T follicular helper cell (primary cell): ENCODE results near the gene GOLGA2.
"Not testable (repeated sequence)": the region's sequence is repeated elsewhere in the genome, so short reads cannot be mapped to it uniquely, and the experiment has no call there.

ENCODE experiments used
- DNase-seq: peaks from one replicate; pipeline ENCODE4 v3.0.0-alpha.2; 2020; ENCODE audit warnings: low read depth

Gene GOLGA2

DNA sequence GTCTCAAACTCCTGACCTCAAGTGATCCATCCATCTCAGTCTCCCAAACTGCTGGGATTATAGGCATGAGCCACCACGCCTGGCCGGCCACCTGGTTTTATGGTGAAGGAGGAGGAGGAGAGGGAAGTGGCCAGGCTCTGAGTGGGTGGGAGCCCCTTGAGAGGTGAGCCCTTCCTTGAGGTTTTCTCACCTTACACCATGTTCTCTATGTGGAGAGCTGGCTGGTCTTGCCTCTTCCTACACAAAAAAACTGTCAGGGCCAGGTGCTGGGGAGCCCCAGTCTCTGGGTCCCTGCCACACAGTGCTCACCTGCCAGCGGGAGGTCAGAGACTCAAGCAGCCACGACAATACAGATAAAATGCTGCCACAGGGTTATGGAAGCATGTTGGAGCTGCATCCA is 18.3 kb upstream of the GOLGA2 start:
- DNase-seq: no peak

- DNase-seq: no peak
These were observed 17.3 kb upstream of the GOLGA2 start for GRCh38 chr9:128293091-128293490.

- no peak for DNase-seq
These were observed 16.2 kb upstream of the GOLGA2 start for GRCh38 chr9:128292009-128292408.

GRCh38 chr9:128288273-128289004 is 12.6 kb upstream of the GOLGA2 start:
- no peak for DNase-seq

DNA sequence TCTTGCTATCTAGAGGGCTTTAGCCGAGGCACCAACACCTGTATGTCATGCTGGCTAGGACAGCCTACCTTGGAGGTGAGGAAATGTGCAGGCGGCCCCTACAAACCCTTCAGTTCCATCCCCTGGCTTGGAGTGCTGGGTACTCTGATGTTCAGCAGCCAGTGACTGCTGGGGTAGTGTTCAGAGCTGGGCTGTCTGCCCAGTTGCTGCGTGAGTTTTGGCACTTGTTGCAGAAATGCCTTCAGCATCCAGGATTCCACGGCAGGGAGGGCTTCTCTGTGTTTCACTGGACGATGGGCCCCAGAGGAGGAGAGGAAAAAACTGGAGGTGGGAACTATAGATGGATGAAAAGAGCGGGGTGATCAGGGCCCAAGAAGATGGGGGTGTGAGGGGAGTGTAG is 10.6 kb upstream of the GOLGA2 start:
- DNase-seq: no peak

GRCh38 chr9:128285033-128285784 is 9.4 kb upstream of the GOLGA2 start:
- no peak for DNase-seq

DNA sequence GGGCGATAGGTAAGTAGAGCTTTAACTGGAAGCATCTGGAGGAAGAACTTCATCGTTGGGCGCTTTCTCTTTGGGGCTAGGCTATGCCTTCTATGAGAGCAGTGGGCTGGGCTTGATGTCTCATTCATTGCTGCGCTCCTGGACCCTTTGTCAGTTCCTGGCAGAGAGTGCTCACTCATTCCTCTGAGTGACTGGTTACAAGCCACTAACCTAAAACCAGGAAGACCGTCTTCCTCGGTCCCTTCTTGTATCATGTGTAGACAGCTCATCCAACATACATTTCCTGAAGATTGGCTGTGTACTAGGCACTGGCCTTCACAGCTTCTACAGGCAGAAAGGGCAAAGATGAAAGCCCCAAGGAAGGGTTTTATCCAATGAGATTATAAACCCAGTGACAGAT is 6.7 kb upstream of the GOLGA2 start:
- DNase-seq: no peak

DNA sequence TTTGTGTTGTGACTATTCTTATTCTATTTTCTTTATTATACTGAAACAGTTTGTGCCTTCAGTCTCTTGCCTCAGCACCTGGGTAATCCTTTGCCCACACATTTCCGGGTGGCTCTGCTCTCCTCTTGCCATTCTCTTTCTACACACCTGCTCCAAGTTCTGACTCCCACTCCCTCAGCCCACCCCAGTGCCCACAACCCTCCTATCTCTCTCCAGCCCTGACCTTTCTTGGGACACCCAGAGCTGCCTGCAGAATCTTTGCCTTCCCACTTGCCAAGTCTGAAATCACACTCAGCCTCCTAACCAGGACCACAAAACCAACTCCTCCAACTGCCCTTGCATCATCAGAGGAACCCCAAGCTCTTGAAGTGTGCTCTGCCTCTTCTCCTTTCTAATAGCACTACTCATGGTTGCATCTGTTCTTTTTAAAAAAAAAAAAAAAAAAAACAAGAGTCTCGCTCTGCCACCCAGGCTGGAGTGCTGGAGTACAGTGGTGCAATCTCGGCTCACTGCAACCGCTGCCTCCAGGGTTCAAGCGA is 4.3 kb upstream of the GOLGA2 start:
- no peak for DNase-seq

GRCh38 chr9:128279088-128280073 is 3.6 kb upstream of the GOLGA2 start:
- DNase-seq: not testable (repeated sequence)

DNA sequence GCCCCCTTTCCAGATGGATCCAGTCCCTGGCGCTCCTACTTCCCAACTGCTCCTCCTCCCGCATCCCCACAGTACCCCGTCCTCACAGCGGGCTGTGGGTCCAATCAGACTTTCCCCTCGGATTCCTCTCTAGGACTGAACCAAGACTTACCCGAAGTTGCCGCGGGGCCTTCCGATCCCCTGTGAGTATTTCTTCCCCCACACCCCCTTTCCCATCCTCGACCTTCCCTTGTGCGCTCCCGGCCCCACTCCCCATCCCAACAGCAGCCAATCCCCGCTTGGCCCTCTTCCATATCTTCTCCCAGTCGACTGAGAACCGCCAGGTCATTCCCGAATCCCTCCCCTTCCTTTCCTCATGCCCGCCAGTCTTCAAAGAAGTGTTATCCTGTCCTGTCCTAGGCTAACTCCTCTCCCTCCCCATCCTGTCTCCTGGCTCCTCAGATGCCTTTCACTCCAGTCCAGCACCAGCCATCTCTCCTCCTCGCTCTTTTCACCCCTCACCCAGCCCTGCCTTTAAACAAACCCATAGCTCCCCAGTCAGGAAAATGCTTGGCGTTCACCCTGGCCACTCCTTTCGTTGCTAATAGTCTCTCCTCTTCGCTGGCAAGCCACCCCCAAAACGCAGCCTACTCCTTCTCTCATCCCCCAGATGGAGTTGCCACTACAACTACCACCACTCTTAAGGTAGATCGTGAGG is 915 bp upstream of the GOLGA2 start:
- no peak for DNase-seq

DNA sequence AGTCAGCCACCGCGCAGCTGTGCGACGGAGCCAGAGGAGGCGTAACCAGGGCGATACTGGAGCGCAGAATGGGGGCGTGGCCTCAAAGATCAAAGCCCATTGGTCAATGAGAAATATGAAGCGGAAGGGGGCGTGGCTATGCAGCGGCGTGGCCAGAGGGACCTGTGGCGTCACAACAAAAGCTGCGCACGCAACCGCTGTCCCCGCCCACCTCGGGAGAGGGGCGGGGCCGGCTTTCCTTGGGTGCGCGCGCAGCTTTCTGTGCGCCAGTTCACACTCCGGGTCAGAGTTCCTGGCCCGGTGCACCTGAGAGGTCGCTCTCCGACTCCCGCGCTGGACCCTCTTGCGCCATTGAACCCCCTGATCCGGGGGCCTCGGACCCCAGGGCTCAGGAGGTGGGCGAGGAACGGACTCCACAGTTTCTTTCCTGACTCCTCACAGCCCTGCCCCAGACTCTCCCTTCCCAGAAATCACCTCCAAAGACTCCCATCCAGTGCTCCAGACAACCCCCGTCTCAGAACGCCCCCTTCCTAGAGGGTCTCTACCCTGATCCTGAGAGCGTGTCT is 284 bp upstream of the GOLGA2 start, which contains the start of gene SWI5:
SWI5 (plus strand) TSS at position 269 of the 566 bp plus-strand sequence.
- DNase-seq: peak; percentile 100

DNA sequence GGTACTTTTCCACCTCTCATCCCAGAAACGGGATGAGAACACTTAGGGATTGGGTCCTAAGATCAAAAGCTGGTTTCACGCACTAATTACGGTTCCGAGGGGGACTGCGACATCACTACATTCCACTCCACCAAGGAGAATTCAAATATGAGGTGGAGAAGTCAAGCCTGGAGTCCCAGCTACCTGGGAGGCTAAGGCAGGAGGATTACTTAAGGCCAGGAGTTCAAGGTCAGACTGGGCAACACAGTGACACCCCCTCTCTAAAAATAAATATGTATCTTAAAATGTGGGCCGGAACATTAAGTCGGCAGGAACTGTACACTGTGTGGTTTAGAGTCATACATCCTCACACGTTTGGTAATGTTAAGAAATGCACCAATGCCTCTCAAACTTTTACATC is 1.6 kb downstream of the GOLGA2 start:
- no peak for DNase-seq

- DNase-seq: no peak
These were observed 4.3 kb downstream of the GOLGA2 start for GRCh38 chr9:128271512-128271911.

DNA sequence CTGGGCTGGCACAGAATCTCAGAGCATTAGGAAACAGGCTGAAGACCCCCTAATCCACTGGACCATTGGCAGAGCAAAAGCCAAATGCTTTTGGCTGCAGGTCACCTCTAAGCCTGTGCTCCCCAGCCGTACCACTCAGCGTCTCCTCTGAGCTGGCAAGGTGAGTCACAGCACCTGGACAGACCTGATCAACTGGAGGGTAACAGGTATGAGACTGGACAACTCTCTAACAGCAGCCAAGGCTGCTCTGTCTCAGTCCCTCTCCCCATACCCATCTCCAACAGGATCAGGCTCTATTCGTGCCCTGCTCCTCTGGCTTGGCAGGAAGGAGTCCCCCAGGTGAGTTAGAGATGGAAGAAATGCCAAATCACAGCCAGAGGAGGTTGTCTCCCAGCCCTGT is 4.7 kb downstream of the GOLGA2 start:
- no peak for DNase-seq

DNA sequence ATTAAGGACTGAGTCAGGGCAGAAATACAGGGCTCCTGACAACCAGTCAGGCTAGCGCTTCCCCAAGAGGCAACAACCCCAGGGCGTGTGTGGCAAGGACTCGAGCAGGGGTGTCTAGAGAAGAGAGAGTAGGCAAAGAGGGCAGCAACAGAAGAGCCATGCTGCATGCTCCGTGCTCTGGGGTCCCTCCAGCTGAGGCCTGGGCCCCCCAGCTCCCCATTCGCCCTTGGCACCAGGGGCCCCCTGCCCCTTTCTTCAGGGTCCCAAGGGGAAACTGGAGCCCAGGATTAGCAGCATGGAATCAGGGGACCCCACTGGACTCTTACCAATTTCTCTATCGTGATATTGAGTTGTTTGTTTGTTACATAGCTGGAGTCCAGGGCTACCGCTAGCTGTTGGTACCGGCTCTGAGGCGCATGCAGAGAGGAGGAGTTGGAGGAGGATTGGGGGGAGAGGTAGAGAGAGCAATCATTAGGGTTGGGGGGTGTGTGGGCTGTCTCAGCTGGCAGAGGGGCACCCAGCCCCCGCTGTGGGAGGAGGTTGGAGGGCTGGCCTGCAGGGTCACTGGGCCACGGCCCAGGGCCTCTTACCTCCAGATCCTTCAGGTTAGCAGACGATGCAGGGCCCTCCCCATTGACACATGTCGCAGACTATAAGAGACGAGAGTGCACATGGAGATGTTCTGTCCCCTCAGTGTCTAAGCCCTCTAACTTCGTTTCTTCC is 8.8 kb downstream of the GOLGA2 start:
- no peak for DNase-seq

GRCh38 chr9:128265348-128265847 is 10.4 kb downstream of the GOLGA2 start:
- DNase-seq: no peak

DNA sequence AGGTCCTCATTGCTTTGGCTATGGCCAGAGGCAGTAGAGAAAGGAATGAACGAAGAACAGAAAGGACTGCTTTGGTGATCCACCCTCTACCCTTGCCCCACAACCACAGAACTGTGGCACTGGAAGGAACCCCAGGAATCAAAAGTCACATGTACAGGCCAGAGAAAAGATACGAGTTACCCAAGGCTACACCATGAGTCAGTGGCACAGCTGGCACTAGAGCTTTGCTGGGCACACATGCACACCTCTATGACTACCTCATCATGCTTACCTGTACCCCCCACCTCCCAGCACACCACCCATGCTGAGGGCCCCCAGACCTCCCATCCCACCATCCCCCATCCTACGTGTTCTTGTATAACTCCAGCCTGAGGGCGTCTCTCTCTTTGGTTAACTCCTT is 13.1 kb downstream of the GOLGA2 start:
- no peak for DNase-seq

DNA sequence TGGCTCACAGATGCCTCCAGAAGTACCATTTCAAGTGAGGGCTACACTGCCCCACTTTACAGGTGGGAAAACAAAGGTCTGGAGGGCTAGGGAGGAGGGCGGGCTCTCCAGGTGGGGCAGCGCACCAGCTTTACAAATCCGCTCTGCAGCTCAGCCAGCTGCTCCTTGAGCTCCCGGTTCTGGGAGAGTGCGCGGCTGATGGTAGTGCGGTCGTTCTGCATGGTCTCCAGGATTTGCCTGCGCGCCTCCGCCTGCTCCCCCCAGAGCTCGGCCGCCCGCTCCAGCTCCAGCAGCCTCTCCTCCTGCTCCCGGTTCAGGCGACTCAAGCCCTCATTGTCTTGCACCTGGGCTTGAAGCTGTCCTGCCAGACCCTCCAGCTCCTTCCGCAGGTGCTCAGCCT is 15.5 kb downstream of the GOLGA2 start:
- DNase-seq: no peak

- no peak for DNase-seq
These were observed 16.7 kb downstream of the GOLGA2 start for GRCh38 chr9:128259156-128259555.

GRCh38 chr9:128258326-128258725 is 17.5 kb downstream of the GOLGA2 start:
- no peak for DNase-seq
